HepG2 (cell line): ENCODE data around the gene LGALS16. TPM values are rescaled to one million over a fixed set of nuclear protein-coding genes. Genes with fewer than 3 reads are reported as not detected.
A peak's percentile ranks its signal among the peaks of the same experiment; 100 is the strongest.

Experiments
- ATAC-seq: fragments of 200-7000 bp; cut with Tn5 transposase; 3 replicates; pipeline ENCODE4 v1.9.1; 2020; ENCODE audit warnings: mild to moderate bottlenecking, moderate library complexity
- BruUV-seq: library from RNA; stranded (reverse); fragments of 400-500 nt; replicated peaks from 2 replicates; lab custom pipeline; 2021; lab: Mats Ljungman, UMichigan
- CTCF ChIA-PET: fragments of 300-600 bp; formaldehyde crosslinking; extraction: SDS; loops from one replicate; lab custom pipeline; 2021; ENCODE audit warnings: low total read pairs, inconsistent platforms, low intra/inter-chr PET ratio; lab: Yijun Ruan, JAX
- POLR2A ChIA-PET: fragments of 350-600 bp; sonication (Branson Sonifier 250); formaldehyde crosslinking; loops from one replicate; lab custom pipeline; 2020; ENCODE audit warnings: antibody characterized with exemption, inconsistent platforms; lab: Yijun Ruan, JAX
- DNase-seq: peaks from one replicate; pipeline ENCODE4 v3.0.0-alpha.2; 2015; ENCODE audit warnings: low spot score
- FAIRE-seq: peaks from 3 replicates; lab custom pipeline; 2011; peaks lifted over from hg19 to GRCh38; lab: Jason Lieb, UNC
- H2AFZ ChIP-seq: one replicate; pipeline ENCODE4 v1.6.1; 2011; ENCODE audit warnings: low read length, inconsistent platforms
- H3K27ac ChIP-seq: fragments of 300-600 bp; 3 replicates; pipeline ENCODE4 v1.8.0; 2011; ENCODE audit warnings: mixed run types, mild to moderate bottlenecking, mixed read lengths, low read length, inconsistent platforms; ENCODE audit not compliant: insufficient read depth; ENCODE audit errors: extremely low read length
- H3K27me3 ChIP-seq, 2 experiments: fragments of 200-600 bp in 1 of 2; 2 replicates in 1 of 2; 3 replicates in 1 of 2; pipeline versions ENCODE4 v1.6.0 to v1.8.0; 2011; ENCODE audit warnings: low read length in 2 of 2, mild to moderate bottlenecking in 2 of 2, moderate library complexity in 2 of 2, inconsistent platforms in 1 of 2; ENCODE audit not compliant: insufficient read depth in 2 of 2, control insufficient read depth in 1 of 2
- H3K36me3 ChIP-seq, 2 experiments: fragments of 200-600 bp in 1 of 2; replicated peaks in 1 of 2; 2 replicates in 1 of 2; 3 replicates in 1 of 2; pipeline versions ENCODE4 v1.5.1 to v1.8.0; 2011; ENCODE audit warnings: low read length in 2 of 2, inconsistent platforms in 1 of 2; ENCODE audit not compliant: insufficient read depth in 2 of 2, control insufficient read depth in 1 of 2
- H3K4me1 ChIP-seq: 2 replicates; pipeline ENCODE4 v1.5.1; 2012; ENCODE audit warnings: low read length, inconsistent platforms; ENCODE audit not compliant: insufficient read depth
- H3K4me2 ChIP-seq: 2 replicates; pipeline ENCODE4 v1.6.0; 2011; ENCODE audit warnings: low read depth, low read length, inconsistent platforms
- H3K4me3 ChIP-seq, 3 experiments: fragments of 200-600 bp in 1 of 3; sonication (generic), shearing (Covaris generic) in 1 of 3; replicated peaks in 1 of 3; 2 replicates each; pipeline ENCODE4 v1.5.1; 2011 to 2016; ENCODE audit warnings: low read length in 3 of 3, inconsistent platforms in 2 of 3, low read depth in 2 of 3, mild to moderate bottlenecking in 2 of 3, control low read depth in 1 of 3, mixed read lengths in 1 of 3; ENCODE audit not compliant: insufficient read depth in 1 of 3
- H3K79me2 ChIP-seq: one replicate; pipeline ENCODE4 v1.6.1; 2011; ENCODE audit warnings: low read length, inconsistent platforms; ENCODE audit not compliant: insufficient read depth
- H3K9ac ChIP-seq: 2 replicates; pipeline ENCODE4 v1.6.0; 2011; ENCODE audit warnings: mild to moderate bottlenecking, low read depth, low read length, inconsistent platforms; ENCODE audit not compliant: insufficient read depth
- H3K9me3 ChIP-seq: 2 replicates; pipeline ENCODE4 v1.5.1; 2012; ENCODE audit warnings: mild to moderate bottlenecking, low read length
- H4K20me1 ChIP-seq: 2 replicates; pipeline ENCODE4 v1.6.0; 2011; ENCODE audit warnings: inconsistent platforms, mild to moderate bottlenecking, low read length, moderate library complexity; ENCODE audit not compliant: insufficient read depth
- AFF4 ChIP-seq: sonication (generic); formaldehyde crosslinking; IDR thresholded peaks from 2 replicates; pipeline ENCODE4 v1.4.0; 2020; ENCODE audit warnings: missing genetic modification reagents
- BORCS8-MEF2B ChIP-seq: sonication (generic); formaldehyde crosslinking; IDR thresholded peaks from 2 replicates; pipeline ENCODE4 v1.8.0; 2022; ENCODE audit warnings: mild to moderate bottlenecking, missing genetic modification reagents
- EHMT2 ChIP-seq: fragments of 200-600 bp; sonication (generic); IDR thresholded peaks from 2 replicates; pipeline ENCODE4 v1.7.0; 2017; ENCODE audit warnings: antibody characterized with exemption, low read depth, low read length, borderline replicate concordance
- ERF ChIP-seq: IDR thresholded peaks from 2 replicates; pipeline ENCODE4 v1.6.1; 2018; ENCODE audit warnings: missing biosample characterization, missing genetic modification reagents
- FOXP4 ChIP-seq: sonication (generic); formaldehyde crosslinking; IDR thresholded peaks from 2 replicates; pipeline ENCODE4 v1.4.0; 2020; ENCODE audit warnings: missing genetic modification reagents
- KAT2B ChIP-seq: fragments of 150-350 bp; IDR thresholded peaks from 2 replicates; pipeline ENCODE4 v1.6.1; 2014; ENCODE audit warnings: low read depth, low read length, borderline replicate concordance
- KLF12 ChIP-seq: sonication (generic); formaldehyde crosslinking; IDR thresholded peaks from 2 replicates; pipeline ENCODE4 v1.4.0; 2020; ENCODE audit warnings: missing genetic modification reagents, borderline replicate concordance
- MED8 ChIP-seq: sonication (generic); formaldehyde crosslinking; IDR thresholded peaks from 2 replicates; pipeline ENCODE4 v1.8.1; 2023; ENCODE audit warnings: mild to moderate bottlenecking, missing genetic modification reagents; ENCODE audit not compliant: insufficient replicate concordance
- MYPOP ChIP-seq: sonication (generic); formaldehyde crosslinking; IDR thresholded peaks from 2 replicates; pipeline ENCODE4 v1.8.1; 2023; ENCODE audit warnings: mild to moderate bottlenecking, moderate library complexity, missing genetic modification reagents
- RARA ChIP-seq: IDR thresholded peaks from 2 replicates; pipeline ENCODE4 v1.6.1; 2016; ENCODE audit warnings: missing genetic modification reagents, missing compliant biosample characterization
- WIZ ChIP-seq: sonication (generic); formaldehyde crosslinking; IDR thresholded peaks from 2 replicates; pipeline ENCODE4 v1.5.1; 2020; ENCODE audit warnings: mild to moderate bottlenecking, missing genetic modification reagents
- WGBS: methylation state at CpG from one replicate; pipeline ENCODE4 v1.1.6; 2017; ENCODE audit warnings: low lambda C conversion rate; 5-methylcytosine and 5-hydroxymethylcytosine counted together
- in situ Hi-C: cut with HindIII; loops from 2 replicates; pipeline ENCODE4 v1.10.0; 2017; ENCODE audit warnings: low pct_unique_long_range_greater_than_20kb; ENCODE audit not compliant: extremely low pct_ligation_motif_present
- intact Hi-C: fragments of 100-400 bp; cut with micrococcal nuclease; formaldehyde crosslinking; loops from one replicate; pipeline ENCODE4 v1.10.0; 2022; ENCODE audit not compliant: unreplicated experiment
- polyA plus RNA-seq, 8 experiments: library from polyadenylated mRNA; depleted of rRNA in 3 of 8; stranded (reverse) in 7 of 8; unstranded in 1 of 8; fragments of >200 nt; fragmentation: Illumina TruSeq in 4 of 8; extraction: Trizol in 4 of 8; gene quantifications; 2 replicates each; pipeline versions ENCODE4 v1.2.1 to v1.2.3, GENCODE V29; 2011 to 2016; ENCODE audit warnings: low read depth in 4 of 8, missing spikeins in 1 of 8, mixed read lengths in 1 of 8; ENCODE audit not compliant: insufficient read depth in 1 of 8
- total RNA-seq, 5 experiments: library from RNA; depleted of rRNA; stranded (reverse); fragments of >200 nt; fragmentation: Illumina TruSeq; extraction: Trizol; gene quantifications; 2 replicates each; pipeline ENCODE4 v1.2.3, GENCODE V29; 2016; ENCODE audit warnings: low read depth in 1 of 5
- TF ChIP-seq, protein P1 (sequence below): sonication (generic); formaldehyde crosslinking; IDR thresholded peaks from 2 replicates; pipeline ENCODE4 v1.4.0; 2020; ENCODE audit warnings: missing genetic modification reagents, borderline replicate concordance
- TF ChIP-seq, protein P2 (sequence below): sonication (generic); formaldehyde crosslinking; IDR thresholded peaks from 2 replicates; pipeline ENCODE4 v1.5.0; 2020; ENCODE audit warnings: missing genetic modification reagents

LGALS16 gene
- total and polyA plus RNA-seq, 2 of the 13 experiments (the other 11 are each of a cell fraction or from before 2014, with no cell fraction given), result not detected

DNA sequence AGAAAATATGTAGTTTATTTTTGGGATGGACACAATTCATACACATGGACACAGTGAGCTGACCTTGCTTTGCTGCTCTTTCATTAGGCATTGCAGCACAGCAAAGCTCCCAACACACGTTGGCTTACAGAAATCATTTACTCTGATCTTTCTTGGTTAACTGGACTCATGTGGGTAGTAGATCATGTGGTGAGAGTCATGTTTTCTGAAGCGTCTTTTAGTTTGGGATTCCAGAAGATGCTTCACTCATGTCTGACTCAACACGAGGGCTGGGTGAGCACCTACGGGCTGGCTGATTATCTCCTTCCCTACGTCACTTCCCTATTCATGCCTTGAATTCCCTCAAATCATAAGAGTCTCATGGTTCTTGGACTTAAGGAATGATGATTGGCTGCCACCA lies 12.1 kb upstream of the LGALS16 start (continued):
- TF ChIP-seq AFF4 (CRISPR knock-in tag), result no peak
- TF ChIP-seq KAT2B, result no peak
- TF ChIP-seq MED8 (CRISPR knock-in tag), result no peak
- no peak for TF ChIP-seq MYPOP
- no peak for TF ChIP-seq FOXP4

DNA sequence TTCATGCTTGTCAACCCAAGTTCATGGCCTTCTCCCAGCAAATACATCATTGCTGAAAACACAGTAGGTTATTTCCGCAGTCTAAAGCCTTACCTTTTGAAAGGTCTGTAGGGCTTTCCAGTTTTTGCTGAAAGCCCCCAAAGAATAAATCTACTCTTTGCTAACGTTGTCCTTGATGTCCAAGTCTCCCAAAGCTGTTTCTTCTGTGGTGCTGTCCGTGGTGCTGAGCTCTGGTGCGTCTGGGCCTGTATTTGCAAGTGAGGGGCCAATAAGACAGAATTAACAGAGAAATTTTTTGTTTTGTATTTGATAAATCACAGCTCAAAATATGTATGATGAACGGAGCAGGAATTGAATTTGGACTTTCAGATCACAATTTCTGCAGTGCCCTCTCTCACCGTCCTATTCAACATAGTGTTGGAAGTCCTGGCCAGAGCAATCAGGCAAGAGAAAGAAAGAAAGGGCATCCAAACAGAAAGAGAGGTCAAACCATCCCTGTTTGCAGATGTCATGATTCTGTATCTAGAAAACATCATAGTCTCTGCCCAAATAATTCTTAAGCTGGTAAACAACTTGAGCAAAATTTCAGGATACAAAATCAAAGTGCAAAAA lies 9.8 kb upstream of the LGALS16 start:
- ATAC-seq, result no peak
- no peaks in the 10 kb centered on the region for H3K36me3 ChIP-seq
- TF ChIP-seq WIZ (CRISPR knock-in tag) (peak; percentile 65; the same call in 1 of the 2 replicates), KLF12 (0 out of 2 replicates have a peak, but pooled peaks have one; percentile 34), BORCS8-MEF2B (CRISPR knock-in tag) (peak; percentile 62; the same call in 1 of the 2 replicates), RARA (CRISPR knock-in tag) (0 out of 2 replicates have a peak, but pooled peaks have one; percentile 21), ERF (CRISPR knock-in tag) (0 out of 2 replicates have a peak, but pooled peaks have one; percentile 41), EHMT2 (peak; percentile 97)
- TF ChIP-seq, protein P1, sequence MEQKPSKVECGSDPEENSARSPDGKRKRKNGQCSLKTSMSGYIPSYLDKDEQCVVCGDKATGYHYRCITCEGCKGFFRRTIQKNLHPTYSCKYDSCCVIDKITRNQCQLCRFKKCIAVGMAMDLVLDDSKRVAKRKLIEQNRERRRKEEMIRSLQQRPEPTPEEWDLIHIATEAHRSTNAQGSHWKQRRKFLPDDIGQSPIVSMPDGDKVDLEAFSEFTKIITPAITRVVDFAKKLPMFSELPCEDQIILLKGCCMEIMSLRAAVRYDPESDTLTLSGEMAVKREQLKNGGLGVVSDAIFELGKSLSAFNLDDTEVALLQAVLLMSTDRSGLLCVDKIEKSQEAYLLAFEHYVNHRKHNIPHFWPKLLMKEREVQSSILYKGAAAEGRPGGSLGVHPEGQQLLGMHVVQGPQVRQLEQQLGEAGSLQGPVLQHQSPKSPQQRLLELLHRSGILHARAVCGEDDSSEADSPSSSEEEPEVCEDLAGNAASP (CRISPR knock-in tag), result no peak
- TF ChIP-seq, protein P2, sequence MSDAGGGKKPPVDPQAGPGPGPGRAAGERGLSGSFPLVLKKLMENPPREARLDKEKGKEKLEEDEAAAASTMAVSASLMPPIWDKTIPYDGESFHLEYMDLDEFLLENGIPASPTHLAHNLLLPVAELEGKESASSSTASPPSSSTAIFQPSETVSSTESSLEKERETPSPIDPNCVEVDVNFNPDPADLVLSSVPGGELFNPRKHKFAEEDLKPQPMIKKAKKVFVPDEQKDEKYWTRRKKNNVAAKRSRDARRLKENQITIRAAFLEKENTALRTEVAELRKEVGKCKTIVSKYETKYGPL (CRISPR knock-in tag), result peak; percentile 36; the same call in 1 of the 2 replicates

More for the DNA sequence above, 9.8 kb upstream of the LGALS16 start:
- Histone ChIP-seq H3K4me2 (no peak overlapping the region), H3K4me3 (no peak overlapping the region), H3K4me1 (peaks cover 17% of the 10 kb centered on the region), H3K27me3 (no peaks in the 10 kb centered on the region), H3K9me3 (no peaks in the 10 kb centered on the region), H3K79me2 (no peaks in the 10 kb centered on the region), H3K27ac (no peak overlapping the region), H4K20me1 (no peaks in the 10 kb centered on the region), H3K9ac (no peak overlapping the region), H2AFZ (no peak overlapping the region)
- FAIRE-seq (no peak), DNase-seq (peak; percentile 17)
- intact Hi-C loops, result no loop called here
- BruUV-seq, result no TSS peak
- ChIA-PET CTCF (no interaction called here), POLR2A (no interaction called here)
- in situ Hi-C loops, result no loop called here
- WGBS, result 13% methylated on average over 6 of the region's 6 CpGs
